Measurements from ENCODE around the gene ARPC2.
A peak's percentile ranks its signal among the peaks of the same experiment; 100 is the strongest.

Gene ARPC2

GRCh38 chr2:218291318-218292047 lies 74.5 kb downstream of the ARPC2 start:
- no peak for FAIRE-seq

- no peak for FAIRE-seq
Observed at GRCh38 chr2:218292048-218293014, 75.3 kb downstream of the ARPC2 start, which contains the start of gene TMBIM1. Gene TMBIM1 (minus strand): TSS chr2:218292503. CDS start chr2:218282141, 10,362 bp downstream.

GRCh38 chr2:218293715-218294429 lies 76.9 kb downstream of the ARPC2 start:
- no peak for FAIRE-seq

DNA sequence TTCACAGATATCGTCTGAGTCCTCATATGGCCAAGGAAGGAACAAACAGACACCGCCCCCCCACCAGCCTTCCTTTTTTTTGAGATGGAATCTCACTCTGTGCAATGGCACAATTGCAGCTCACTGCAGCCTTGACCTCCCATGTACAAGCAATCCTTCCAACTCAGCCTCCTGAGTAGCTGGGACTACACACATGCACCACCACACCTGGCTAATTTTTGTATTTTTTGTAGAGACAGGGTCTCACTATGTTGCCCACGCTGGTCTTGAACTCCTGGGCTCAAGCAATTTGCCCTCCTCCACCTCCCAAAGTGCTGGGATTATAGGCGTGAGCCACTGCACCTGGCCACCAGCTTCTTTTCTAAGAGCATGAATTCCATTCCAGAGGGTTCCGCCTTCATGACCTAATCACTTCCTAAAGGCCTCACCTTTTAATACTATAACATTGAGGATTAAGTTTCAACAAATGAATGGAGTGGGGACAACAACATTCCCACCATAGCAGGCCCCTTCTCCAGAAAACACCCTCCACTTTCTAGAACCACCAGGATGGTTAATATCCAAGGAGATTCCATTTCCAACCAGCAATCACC lies 77.5 kb downstream of the ARPC2 start:
- FAIRE-seq: no peak

GRCh38 chr2:218295029-218295428 lies 78.0 kb downstream of the ARPC2 start:
- no peak for FAIRE-seq

- no peak for FAIRE-seq
Observed at GRCh38 chr2:218296200-218296599, 79.2 kb downstream of the ARPC2 start.

DNA sequence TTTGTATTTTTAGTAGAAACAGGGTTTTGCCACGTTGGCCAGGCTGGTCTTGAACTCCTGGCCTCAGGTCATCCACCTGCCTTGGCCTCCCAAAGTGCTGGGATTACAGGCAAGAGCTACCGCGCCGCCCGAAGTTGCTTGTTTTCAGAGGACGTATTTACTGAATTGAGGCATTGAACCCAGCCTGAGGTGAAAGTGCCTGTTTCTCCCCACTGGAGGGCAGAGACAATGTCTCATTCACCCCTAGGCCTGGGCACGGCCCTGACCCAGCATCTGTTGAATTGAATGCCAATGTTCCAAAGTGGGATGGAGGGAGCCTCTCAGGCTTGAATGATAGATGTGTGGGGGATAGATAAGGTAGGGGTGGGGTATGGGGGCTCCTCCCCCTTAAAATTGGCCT lies 79.9 kb downstream of the ARPC2 start:
- FAIRE-seq: no peak

GRCh38 chr2:218298314-218298875 lies 81.4 kb downstream of the ARPC2 start:
- no peak for FAIRE-seq

DNA sequence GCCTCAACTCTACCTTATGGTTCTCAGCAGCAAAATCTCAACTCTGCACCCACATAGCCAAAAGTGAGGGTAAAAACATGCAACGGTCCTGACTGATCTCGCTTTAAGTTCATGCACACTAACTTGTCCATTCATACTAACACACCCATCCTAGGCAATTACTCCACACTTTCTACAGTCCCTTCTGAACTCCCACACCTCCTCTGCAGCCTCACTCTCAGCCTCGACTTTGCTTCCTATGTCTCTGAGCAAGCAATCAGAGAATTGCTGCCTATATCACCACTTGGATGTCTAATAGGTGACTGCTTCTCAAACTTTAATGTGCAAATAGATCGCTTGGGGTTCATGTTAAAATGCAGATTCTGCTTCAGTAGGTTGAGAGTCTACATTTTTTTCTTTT lies 83.2 kb downstream of the ARPC2 start:
- no peak for FAIRE-seq

GRCh38 chr2:218301176-218301819 lies 84.3 kb downstream of the ARPC2 start:
- peak; percentile 92 for FAIRE-seq
